Measurements from ENCODE around the gene FGR.

The FGR gene

DNA sequence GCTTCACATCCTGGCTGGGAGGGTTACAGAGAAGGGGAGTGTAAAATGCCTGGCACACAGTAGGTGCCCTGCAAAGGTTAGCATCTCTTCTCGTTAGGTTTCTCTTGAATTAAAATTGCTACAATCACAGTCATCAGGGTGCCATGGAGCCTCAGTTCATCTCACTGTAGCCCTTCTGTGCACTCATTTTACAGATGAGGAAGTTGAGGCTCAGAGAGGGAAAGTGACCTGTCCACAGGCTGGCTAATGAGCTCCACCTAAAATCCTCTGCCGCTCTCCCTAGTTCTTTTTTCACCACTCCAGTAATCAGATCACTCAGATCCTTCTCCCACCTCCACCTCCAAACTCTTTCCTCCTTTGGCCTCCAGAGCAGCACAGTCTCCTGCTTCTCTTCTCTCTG is 17.6 kb downstream of the FGR start:
- Histone ChIP-seq H3K9me3 (ENCODE audit: control insufficient read depth, low read length) (no peaks in the 10 kb centered on the region), H3K9ac (ENCODE audit: low read length) (no peak overlapping the region), H3K27me3 (ENCODE audit: control insufficient read depth, insufficient read depth, low read length) (no peaks in the 10 kb centered on the region), H3K36me3 (ENCODE audit: control insufficient read depth, insufficient read depth, low read length) (no peaks in the 10 kb centered on the region), H3K4me3 (ENCODE audit: low read length) (no peak overlapping the region), H3K4me1 (ENCODE audit: control insufficient read depth, insufficient read depth, low read length) (peaks cover 5% of the 10 kb centered on the region)

DNA sequence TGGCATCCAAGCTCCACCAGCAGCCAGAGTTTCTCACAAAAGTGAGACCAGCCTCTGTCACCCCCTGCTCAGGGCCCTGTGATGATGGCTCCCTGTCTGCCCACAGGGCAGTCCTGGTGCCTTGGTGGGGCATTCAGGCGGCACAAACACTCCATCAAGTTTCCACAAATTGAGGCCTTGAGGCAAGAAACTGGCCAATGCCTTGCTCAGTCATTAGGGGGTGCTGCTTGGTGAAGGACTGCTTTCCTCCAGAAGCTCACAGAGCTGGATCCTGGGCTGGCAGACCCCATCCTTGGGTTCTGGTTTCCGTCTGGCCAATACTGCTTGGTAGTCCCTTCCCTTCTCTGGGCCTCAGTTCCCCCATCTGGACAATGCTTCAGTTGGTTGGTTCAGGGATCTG is 18.5 kb downstream of the FGR start:
- H3K36me3 ChIP-seq (ENCODE audit: control insufficient read depth, insufficient read depth, low read length), result no peaks in the 10 kb centered on the region
- no peak overlapping the region for H3K9ac ChIP-seq (ENCODE audit: low read length)
- peaks cover 3% of the 10 kb centered on the region for H3K4me1 ChIP-seq (ENCODE audit: control insufficient read depth, insufficient read depth, low read length)
- no peaks in the 10 kb centered on the region for H3K27me3 ChIP-seq (ENCODE audit: control insufficient read depth, insufficient read depth, low read length)
- H3K4me3 ChIP-seq (ENCODE audit: low read length), result no peak overlapping the region
- no peaks in the 10 kb centered on the region for H3K9me3 ChIP-seq (ENCODE audit: control insufficient read depth, low read length)

DNA sequence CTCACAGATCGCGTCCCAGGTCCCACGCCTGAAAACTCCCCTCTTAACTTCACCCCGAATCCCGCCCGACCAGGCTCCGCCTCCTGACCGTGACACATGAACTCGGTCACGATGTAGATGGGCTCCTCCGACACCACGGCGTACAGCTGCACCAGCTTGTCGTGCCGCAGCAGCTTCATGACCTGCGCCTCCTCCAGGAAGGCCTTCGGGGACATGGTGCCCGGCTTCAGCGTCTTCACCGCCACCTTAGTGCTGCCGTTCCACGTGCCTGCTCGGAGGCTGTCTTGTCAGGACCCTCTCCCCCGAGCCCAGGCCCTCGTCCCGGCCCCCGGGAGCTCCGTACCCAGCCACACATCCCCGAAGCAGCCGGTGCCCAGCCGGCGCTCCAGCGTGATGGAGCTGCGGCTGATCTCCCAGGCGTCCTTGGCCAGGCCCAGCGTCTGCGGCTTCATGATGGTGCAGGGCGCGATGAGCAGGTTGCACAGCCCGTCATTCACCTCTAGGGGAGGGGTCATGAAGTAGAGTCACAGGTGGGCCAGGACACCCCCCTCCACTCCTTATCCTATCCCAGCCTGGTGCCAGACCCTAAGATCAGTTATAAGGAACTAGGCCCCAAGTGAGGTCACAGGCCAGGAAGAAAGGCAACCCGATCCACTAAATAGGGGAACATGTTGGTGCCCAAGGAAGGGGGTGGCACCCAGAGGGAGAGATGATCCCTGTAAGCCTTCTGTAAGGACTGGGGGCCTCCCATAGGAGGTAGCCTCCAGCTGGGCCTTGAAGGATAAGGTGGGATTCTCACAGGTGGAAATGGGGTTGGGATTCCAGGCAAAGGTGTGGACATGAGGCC is 19.4 kb downstream of the FGR start:
- no peak overlapping the region for H3K4me3 ChIP-seq (ENCODE audit: low read length)
- H3K9me3 ChIP-seq (ENCODE audit: control insufficient read depth, low read length), result no peaks in the 10 kb centered on the region
- H3K27me3 ChIP-seq (ENCODE audit: control insufficient read depth, insufficient read depth, low read length), result no peaks in the 10 kb centered on the region
- no peak overlapping the region for H3K9ac ChIP-seq (ENCODE audit: low read length)
- H3K36me3 ChIP-seq (ENCODE audit: control insufficient read depth, insufficient read depth, low read length), result no peaks in the 10 kb centered on the region
- H3K4me1 ChIP-seq (ENCODE audit: control insufficient read depth, insufficient read depth, low read length), result no peaks in the 10 kb centered on the region

DNA sequence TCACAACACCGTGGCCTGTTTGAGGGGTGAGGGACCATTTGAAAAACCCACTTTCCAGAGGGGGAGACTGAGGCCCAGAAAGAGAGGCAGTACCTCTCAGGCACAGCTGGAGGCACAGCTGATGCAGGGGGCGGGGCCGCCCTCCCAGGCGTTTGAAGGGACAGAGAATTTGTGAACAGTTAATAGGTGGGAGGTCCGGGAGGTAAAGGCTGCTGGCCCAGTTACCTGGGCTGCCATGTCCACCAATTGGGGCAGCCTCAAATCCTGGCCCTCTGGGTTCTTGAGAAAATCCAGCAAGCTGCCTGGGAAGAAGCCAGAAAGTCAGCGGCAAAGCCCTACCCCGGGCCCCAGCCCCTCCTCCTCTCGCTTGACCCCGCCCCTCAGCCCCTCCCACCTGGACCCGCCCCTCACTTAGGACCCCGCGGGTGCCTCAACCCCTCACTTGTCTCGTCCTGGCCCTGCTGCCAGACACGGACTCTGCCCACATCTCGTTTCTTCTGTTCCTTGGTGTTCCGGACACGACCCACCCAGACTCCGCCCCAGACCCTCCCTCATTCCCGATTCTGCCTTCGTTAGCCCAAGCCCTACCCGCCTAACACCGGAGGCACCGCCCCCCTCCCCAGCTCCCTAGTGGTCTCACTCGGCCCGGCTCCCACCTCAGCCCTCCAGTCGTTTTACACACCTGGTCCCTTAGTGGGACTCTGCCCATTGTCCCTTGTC is 20.2 kb downstream of the FGR start:
- no peak overlapping the region for H3K9ac ChIP-seq (ENCODE audit: low read length)
- no peaks in the 10 kb centered on the region for H3K9me3 ChIP-seq (ENCODE audit: control insufficient read depth, low read length)
- no peaks in the 10 kb centered on the region for H3K36me3 ChIP-seq (ENCODE audit: control insufficient read depth, insufficient read depth, low read length)
- H3K27me3 ChIP-seq (ENCODE audit: control insufficient read depth, insufficient read depth, low read length), result no peaks in the 10 kb centered on the region
- H3K4me1 ChIP-seq (ENCODE audit: control insufficient read depth, insufficient read depth, low read length), result no peaks in the 10 kb centered on the region
- no peak overlapping the region for H3K4me3 ChIP-seq (ENCODE audit: low read length)

DNA sequence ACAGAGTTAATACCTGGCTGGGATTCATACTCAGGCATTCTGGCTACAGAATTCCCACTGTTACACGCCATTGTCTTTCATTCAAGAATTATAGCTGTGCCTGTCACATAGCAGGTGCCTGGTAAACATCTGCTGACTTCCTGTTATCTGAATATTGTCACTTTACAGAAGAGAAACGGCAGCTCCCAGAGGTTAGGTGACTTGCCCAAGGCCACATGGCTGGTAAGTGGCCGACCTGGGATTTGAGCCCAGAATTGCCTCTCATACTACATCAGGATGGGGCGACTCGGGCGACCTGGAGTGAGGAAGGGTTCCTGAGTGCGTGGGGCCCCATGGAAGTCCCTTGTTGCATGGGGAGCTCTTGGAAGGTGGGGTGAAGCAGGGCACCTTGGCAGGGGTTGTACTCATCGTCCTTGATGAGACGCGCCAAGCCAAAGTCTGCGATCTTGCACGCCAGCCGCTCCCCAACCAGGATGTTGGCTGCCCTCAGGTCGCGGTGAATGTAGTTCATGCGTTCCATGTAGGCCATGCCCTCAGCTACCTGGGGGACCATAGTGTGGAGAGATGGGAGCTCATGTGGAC is 20.9 kb downstream of the FGR start:
- no peak overlapping the region for H3K4me3 ChIP-seq (ENCODE audit: low read length)
- no peaks in the 10 kb centered on the region for H3K36me3 ChIP-seq (ENCODE audit: control insufficient read depth, insufficient read depth, low read length)

DNA sequence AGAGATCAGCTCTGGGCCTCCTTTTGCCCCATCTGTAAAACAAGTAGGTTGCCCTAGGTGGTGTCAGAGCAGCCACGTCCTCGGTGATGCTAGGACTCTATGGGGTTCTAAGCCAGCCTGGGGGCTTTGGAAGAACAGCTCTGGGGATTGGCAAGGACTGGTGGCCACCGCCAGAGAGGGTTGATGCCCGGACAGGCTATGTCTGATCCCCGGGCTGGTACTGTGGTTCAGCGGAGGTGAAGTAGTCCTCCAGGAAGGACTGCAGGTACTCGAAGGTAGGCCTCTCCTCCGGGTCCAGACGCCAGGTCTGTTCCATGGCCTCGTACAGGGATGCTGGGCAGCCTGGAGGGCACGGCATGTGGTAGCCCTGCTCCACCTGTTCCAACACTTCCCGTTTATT is 22.3 kb downstream of the FGR start:
- no peaks in the 10 kb centered on the region for H3K27me3 ChIP-seq (ENCODE audit: control insufficient read depth, insufficient read depth, low read length)
- no peaks in the 10 kb centered on the region for H3K9me3 ChIP-seq (ENCODE audit: control insufficient read depth, low read length)
- no peaks in the 10 kb centered on the region for H3K4me1 ChIP-seq (ENCODE audit: control insufficient read depth, insufficient read depth, low read length)
- no peak overlapping the region for H3K4me3 ChIP-seq (ENCODE audit: low read length)
- no peaks in the 10 kb centered on the region for H3K36me3 ChIP-seq (ENCODE audit: control insufficient read depth, insufficient read depth, low read length)
- no peak overlapping the region for H3K9ac ChIP-seq (ENCODE audit: low read length)

More for the DNA sequence above, 20.9 kb downstream of the FGR start:
- Histone ChIP-seq H3K9ac (ENCODE audit: low read length) (no peak overlapping the region), H3K27me3 (ENCODE audit: control insufficient read depth, insufficient read depth, low read length) (no peaks in the 10 kb centered on the region), H3K4me1 (ENCODE audit: control insufficient read depth, insufficient read depth, low read length) (no peaks in the 10 kb centered on the region), H3K9me3 (ENCODE audit: control insufficient read depth, low read length) (no peaks in the 10 kb centered on the region)

DNA sequence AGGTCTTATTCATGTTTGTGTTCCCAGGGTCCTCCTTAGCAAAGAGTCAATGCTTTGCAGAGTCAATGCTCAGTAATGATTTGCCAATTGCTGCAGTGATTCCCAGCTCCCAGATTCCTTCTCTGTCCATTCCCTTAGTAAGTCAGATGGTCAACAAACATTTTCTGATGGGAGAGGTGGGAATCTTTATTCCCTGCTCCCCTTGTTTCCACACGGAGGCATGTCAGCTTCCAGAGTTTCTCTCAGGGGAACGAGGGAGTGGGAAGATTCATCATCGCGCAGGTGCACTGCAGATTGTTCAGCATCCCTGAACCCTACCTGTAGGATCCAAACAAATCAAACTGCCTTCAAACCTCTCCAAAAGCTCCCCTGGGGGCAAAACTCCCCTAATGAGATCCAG is 23.5 kb downstream of the FGR start:
- Histone ChIP-seq H3K9me3 (ENCODE audit: control insufficient read depth, low read length) (no peaks in the 10 kb centered on the region), H3K4me1 (ENCODE audit: control insufficient read depth, insufficient read depth, low read length) (peaks cover 5% of the 10 kb centered on the region), H3K36me3 (ENCODE audit: control insufficient read depth, insufficient read depth, low read length) (no peaks in the 10 kb centered on the region), H3K9ac (ENCODE audit: low read length) (no peak overlapping the region), H3K4me3 (ENCODE audit: low read length) (no peak overlapping the region), H3K27me3 (ENCODE audit: control insufficient read depth, insufficient read depth, low read length) (no peaks in the 10 kb centered on the region)

DNA sequence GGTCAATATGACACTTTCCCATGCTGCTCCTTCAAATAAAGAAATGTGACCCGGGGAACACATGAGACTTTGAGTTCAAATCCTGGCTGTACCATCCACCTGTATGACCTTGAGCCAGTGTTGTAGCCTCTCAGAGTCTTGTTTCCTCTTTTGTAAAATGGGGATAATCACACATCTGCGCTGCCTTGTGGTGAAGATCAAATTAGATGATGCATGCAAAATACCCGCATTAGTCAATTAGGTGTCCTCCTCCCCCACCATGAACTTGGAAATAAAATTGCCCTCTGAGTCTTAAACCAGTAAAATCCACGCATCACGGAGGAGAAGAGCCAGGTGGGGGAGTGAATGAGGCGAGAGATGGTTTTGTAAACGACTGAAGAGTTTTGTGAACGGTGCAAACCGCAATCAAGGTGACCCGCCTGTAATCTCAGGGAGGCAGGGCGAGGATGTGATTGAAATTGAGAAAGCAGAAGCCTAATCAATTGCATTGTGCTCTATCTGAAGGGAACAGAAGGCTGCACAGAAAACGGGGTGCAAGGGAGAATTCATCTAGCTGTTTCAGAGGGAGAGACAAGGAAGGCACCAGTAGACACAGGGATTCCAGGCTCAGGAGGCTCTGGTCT is 25.3 kb downstream of the FGR start:
- no peaks in the 10 kb centered on the region for H3K36me3 ChIP-seq (ENCODE audit: control insufficient read depth, insufficient read depth, low read length)
- H3K9me3 ChIP-seq (ENCODE audit: control insufficient read depth, low read length), result no peaks in the 10 kb centered on the region
- no peak overlapping the region for H3K4me3 ChIP-seq (ENCODE audit: low read length)
- H3K9ac ChIP-seq (ENCODE audit: low read length), result no peak overlapping the region
- peaks cover 11% of the 10 kb centered on the region for H3K4me1 ChIP-seq (ENCODE audit: control insufficient read depth, insufficient read depth, low read length)
- no peaks in the 10 kb centered on the region for H3K27me3 ChIP-seq (ENCODE audit: control insufficient read depth, insufficient read depth, low read length)

DNA sequence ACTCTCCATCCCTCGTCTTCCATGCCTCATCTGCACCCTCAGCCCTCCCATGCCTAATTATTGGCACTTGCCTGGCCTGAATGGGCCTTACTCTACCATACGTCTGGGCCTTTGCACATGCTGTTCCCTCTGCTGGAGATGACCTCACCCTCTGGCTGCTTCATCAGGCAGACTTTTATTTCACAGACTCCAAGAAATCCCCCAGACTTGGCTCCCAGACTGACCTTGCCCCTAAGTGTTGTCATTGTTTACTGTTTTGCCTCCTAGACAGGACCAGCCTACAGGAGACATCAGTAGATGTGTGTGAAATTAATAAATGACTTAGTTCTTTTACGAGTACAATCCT is 25.8 kb downstream of the FGR start:
- H3K4me3 ChIP-seq (ENCODE audit: low read length), result no peak overlapping the region
- no peaks in the 10 kb centered on the region for H3K27me3 ChIP-seq (ENCODE audit: control insufficient read depth, insufficient read depth, low read length)
- H3K9me3 ChIP-seq (ENCODE audit: control insufficient read depth, low read length), result no peaks in the 10 kb centered on the region
- H3K9ac ChIP-seq (ENCODE audit: low read length), result no peak overlapping the region
- peaks cover 11% of the 10 kb centered on the region for H3K4me1 ChIP-seq (ENCODE audit: control insufficient read depth, insufficient read depth, low read length)
- no peaks in the 10 kb centered on the region for H3K36me3 ChIP-seq (ENCODE audit: control insufficient read depth, insufficient read depth, low read length)

DNA sequence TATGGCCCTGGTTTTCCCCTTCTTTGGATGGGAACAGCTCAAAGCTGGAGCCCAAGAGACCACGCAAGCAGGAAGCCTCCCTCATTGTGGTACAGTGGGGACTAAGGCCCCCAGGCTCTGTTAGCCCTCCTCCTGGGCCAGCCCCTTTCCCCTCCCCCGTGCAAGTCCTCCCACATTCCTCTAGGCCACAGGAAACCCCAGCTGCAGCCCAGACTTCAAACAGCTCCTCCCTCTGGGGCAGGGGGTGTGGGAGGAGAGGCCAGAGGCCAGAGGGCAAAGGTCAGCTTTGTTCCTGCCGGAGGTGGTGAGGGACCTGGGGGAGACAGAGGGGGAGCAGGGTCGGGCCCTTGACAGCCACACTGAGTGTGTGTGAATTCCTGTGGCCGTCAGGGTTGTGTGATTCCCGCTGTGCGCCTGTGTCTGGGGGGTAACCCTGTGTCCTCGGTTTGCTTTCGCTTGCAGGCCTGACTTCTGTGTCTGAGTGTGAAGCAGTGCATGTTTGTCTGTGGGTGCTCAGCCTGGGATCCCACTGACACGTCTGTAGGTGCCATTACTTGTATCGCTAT is 27.7 kb downstream of the FGR start:
- H3K4me3 ChIP-seq (ENCODE audit: low read length), result no peak overlapping the region
- H3K4me1 ChIP-seq (ENCODE audit: control insufficient read depth, insufficient read depth, low read length), result peaks cover 15% of the 10 kb centered on the region
- H3K36me3 ChIP-seq (ENCODE audit: control insufficient read depth, insufficient read depth, low read length), result no peaks in the 10 kb centered on the region
- H3K9me3 ChIP-seq (ENCODE audit: control insufficient read depth, low read length), result no peaks in the 10 kb centered on the region
- H3K9ac ChIP-seq (ENCODE audit: low read length), result no peak overlapping the region
- no peaks in the 10 kb centered on the region for H3K27me3 ChIP-seq (ENCODE audit: control insufficient read depth, insufficient read depth, low read length)

DNA sequence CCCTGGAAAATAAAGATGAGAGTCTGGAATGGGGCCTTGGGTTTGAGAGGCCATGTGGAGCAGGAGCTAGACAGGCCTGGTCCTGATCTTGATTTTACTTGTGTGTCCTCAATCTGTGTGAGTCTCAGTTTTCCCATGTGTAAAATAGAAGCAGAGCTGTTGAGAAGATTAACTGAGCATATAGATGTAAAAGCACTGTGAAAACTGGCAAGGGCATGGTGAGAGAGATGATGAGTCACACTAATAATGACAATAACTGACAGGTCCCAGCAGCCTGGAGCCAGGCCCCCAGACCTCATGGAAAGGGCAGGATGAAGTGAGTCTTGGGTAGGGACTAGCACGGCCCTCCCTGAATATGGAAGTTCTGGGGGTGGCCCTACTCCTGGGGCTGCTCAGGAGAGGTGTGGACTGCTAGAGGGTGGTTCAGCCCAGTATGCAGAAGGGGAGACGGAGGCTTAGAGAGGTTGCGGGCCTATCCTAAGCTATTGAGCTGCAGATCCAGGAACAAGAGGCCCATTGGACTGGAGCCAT is 28.2 kb downstream of the FGR start:
- H3K4me1 ChIP-seq (ENCODE audit: control insufficient read depth, insufficient read depth, low read length), result peaks cover 21% of the 10 kb centered on the region
- H3K27me3 ChIP-seq (ENCODE audit: control insufficient read depth, insufficient read depth, low read length), result no peaks in the 10 kb centered on the region
- no peaks in the 10 kb centered on the region for H3K9me3 ChIP-seq (ENCODE audit: control insufficient read depth, low read length)
- no peak overlapping the region for H3K9ac ChIP-seq (ENCODE audit: low read length)
- no peaks in the 10 kb centered on the region for H3K36me3 ChIP-seq (ENCODE audit: control insufficient read depth, insufficient read depth, low read length)
- no peak overlapping the region for H3K4me3 ChIP-seq (ENCODE audit: low read length)

Data from mucosa of stomach (tissue), 1 donor.